HCT116 (cell line): ENCODE results near the gene CHMP1B. TPM values are rescaled to one million over a fixed set of nuclear protein-coding genes. Genes with fewer than 3 reads are reported as not detected.

ENCODE experiments used
- ATAC-seq: fragments of 200-7000 bp; cut with Tn5 transposase; 2 replicates; pipeline ENCODE4 v1.9.1; 2020; ENCODE audit warnings: mild to moderate bottlenecking, moderate library complexity
- BruUV-seq: library from RNA; stranded (reverse); fragments of 400-500 nt; replicated peaks from 2 replicates; lab custom pipeline; 2021; lab: Mats Ljungman, UMichigan
- CTCF ChIA-PET: fragments of 300-600 bp; sonication (Branson Sonifier 250); formaldehyde crosslinking; loops from one replicate; lab custom pipeline; 2021; ENCODE audit warnings: antibody characterized with exemption; lab: Charles Lee
- POLR2A ChIA-PET: fragments of 300-600, 350-600 bp; sonication (Branson Sonifier 250); formaldehyde crosslinking; loops from one replicate; lab custom pipeline; 2021; ENCODE audit warnings: antibody characterized with exemption; lab: Charles Lee
- RAD21 ChIA-PET, 2 experiments: fragments of 300-600 bp; sonication (Branson Sonifier 250); formaldehyde crosslinking; loops; one replicate each; lab custom pipeline; 2023; ENCODE audit warnings: low total read pairs in 2 of 2; ENCODE audit not compliant: uncharacterized antibody in 2 of 2, unreplicated experiment in 2 of 2, low non-redundant PET in 1 of 2; lab: Charles Lee
- DNase-seq: peaks from one replicate; pipeline ENCODE4 v3.0.0-alpha.2; 2010; ENCODE audit warnings: low read depth, low spot score
- H2AFZ ChIP-seq: fragments of 200-600 bp; shearing (Covaris generic), sonication (generic); 2 replicates; pipeline ENCODE4 v1.6.1; 2017; ENCODE audit warnings: low read depth, mixed run types, mixed read lengths, antibody characterized with exemption, low read length; ENCODE audit not compliant: poor library complexity, severe bottlenecking
- H3K27ac ChIP-seq: 2 replicates; pipeline ENCODE4 v1.5.1; 2012; ENCODE audit warnings: low read depth, low read length
- H3K27me3 ChIP-seq: fragments of 200-600 bp; sonication (generic); 2 replicates; pipeline ENCODE4 v1.6.1; 2016; ENCODE audit warnings: mixed run types, low read length, mixed read lengths; ENCODE audit not compliant: insufficient read depth
- H3K36me3 ChIP-seq, 2 experiments: fragments of 200-500 bp in 1 of 2; fragments of 200-600 bp in 1 of 2; sonication (Bioruptor generic) in 1 of 2; sonication (generic) in 1 of 2; 2 replicates each; pipeline versions ENCODE4 v1.5.1 to v1.6.1; 2014 to 2016; ENCODE audit warnings: low read length in 2 of 2, inconsistent platforms in 1 of 2, mixed read lengths in 1 of 2, mixed run types in 1 of 2; ENCODE audit not compliant: insufficient read depth in 2 of 2, control insufficient read depth in 1 of 2
- H3K4me1 ChIP-seq, 2 experiments: fragments of 200-600 bp in 1 of 2; sonication (generic) in 1 of 2; 2 replicates each; pipeline versions ENCODE4 v1.5.1 to v1.6.1; 2012 to 2017; ENCODE audit warnings: low read length in 2 of 2, inconsistent platforms in 1 of 2, mild to moderate bottlenecking in 1 of 2, mixed read lengths in 1 of 2, mixed run types in 1 of 2, moderate library complexity in 1 of 2; ENCODE audit not compliant: insufficient read depth in 2 of 2, control insufficient read depth in 1 of 2
- H3K4me2 ChIP-seq: fragments of 200-600 bp; sonication (generic); 2 replicates; pipeline ENCODE4 v1.6.1; 2017; ENCODE audit warnings: mixed run types, low read length, mixed read lengths
- H3K4me3 ChIP-seq, 2 experiments: fragments of 200-600 bp in 1 of 2; sonication (generic) in 1 of 2; replicated peaks in 1 of 2; 2 replicates each; pipeline ENCODE4 v1.5.1; 2011 to 2016; ENCODE audit warnings: low read length in 2 of 2, control low read depth in 1 of 2, low read depth in 1 of 2, mild to moderate bottlenecking in 1 of 2, mixed read lengths in 1 of 2, mixed run types in 1 of 2
- H3K79me2 ChIP-seq: fragments of 200-600 bp; sonication (generic); 2 replicates; pipeline ENCODE4 v1.6.1; 2017; ENCODE audit warnings: mild to moderate bottlenecking, mixed run types, low read length, moderate library complexity, mixed read lengths; ENCODE audit not compliant: insufficient read depth
- H3K9ac ChIP-seq: fragments of 200-600 bp; sonication (generic); 2 replicates; pipeline ENCODE4 v1.6.1; 2016; ENCODE audit warnings: low read length, mixed read lengths
- H3K9me2 ChIP-seq: fragments of 200-600 bp; sonication (generic), shearing (Covaris generic); 2 replicates; pipeline ENCODE4 v1.6.1; 2017; ENCODE audit warnings: mixed run types, mild to moderate bottlenecking, moderate library complexity; ENCODE audit not compliant: insufficient read depth
- H3K9me3 ChIP-seq, 2 experiments: fragments of 200-500 bp in 1 of 2; fragments of 200-600 bp in 1 of 2; sonication (Bioruptor generic) in 1 of 2; sonication (generic) in 1 of 2; 2 replicates each; pipeline ENCODE4 v1.6.1; 2014 to 2017; ENCODE audit warnings: low read length in 2 of 2, mixed read lengths in 2 of 2, inconsistent platforms in 1 of 2, low read depth in 1 of 2, mild to moderate bottlenecking in 1 of 2, mixed run types in 1 of 2, moderate library complexity in 1 of 2; ENCODE audit not compliant: control insufficient read depth in 1 of 2, insufficient read depth in 1 of 2
- H4K20me1 ChIP-seq: fragments of 200-600 bp; sonication (generic), shearing (Covaris generic); 2 replicates; pipeline ENCODE4 v1.6.1; 2017; ENCODE audit warnings: mixed run types, mild to moderate bottlenecking, moderate library complexity; ENCODE audit not compliant: insufficient read depth
- ATF3 ChIP-seq: IDR thresholded peaks from 2 replicates; pipeline ENCODE4 v1.6.1; 2012
- CEBPB ChIP-seq: IDR thresholded peaks from 2 replicates; pipeline ENCODE4 v1.6.1; 2012; ENCODE audit warnings: low read depth
- ELF1 ChIP-seq: IDR thresholded peaks from 2 replicates; pipeline ENCODE4 v1.6.1; 2012; ENCODE audit warnings: low read depth, borderline replicate concordance
- EZH2phosphoT487 ChIP-seq: fragments of 200-600 bp; IDR thresholded peaks from 2 replicates; pipeline ENCODE4 v1.6.1; 2018; ENCODE audit warnings: antibody characterized with exemption, borderline replicate concordance
- MAX ChIP-seq: IDR thresholded peaks from 2 replicates; pipeline ENCODE4 v1.6.1; 2012
- RAD21 ChIP-seq: IDR thresholded peaks from 2 replicates; pipeline ENCODE4 v1.6.1; 2012; ENCODE audit warnings: low read depth, mild to moderate bottlenecking
- REST ChIP-seq: IDR thresholded peaks from 2 replicates; pipeline ENCODE4 v1.6.1; 2012; ENCODE audit warnings: low read depth
- SIN3A ChIP-seq: IDR thresholded peaks from 2 replicates; pipeline ENCODE4 v1.6.1; 2012; ENCODE audit warnings: low read depth
- SP1 ChIP-seq: IDR thresholded peaks from 2 replicates; pipeline ENCODE4 v1.6.1; 2012; ENCODE audit warnings: low read depth
- YY1 ChIP-seq: IDR thresholded peaks from 2 replicates; pipeline ENCODE4 v1.6.1; 2011; ENCODE audit warnings: low read length, low read depth, moderate library complexity, mild to moderate bottlenecking; ENCODE audit not compliant: insufficient replicate concordance; ENCODE audit errors: extremely low read depth
- ZBTB33 ChIP-seq: IDR thresholded peaks from 2 replicates; pipeline ENCODE4 v1.6.1; 2011; ENCODE audit warnings: mild to moderate bottlenecking, low read length, moderate library complexity; ENCODE audit not compliant: insufficient replicate concordance; ENCODE audit errors: extremely low read depth
- ZFX ChIP-seq: fragments of 450-650 bp; IDR thresholded peaks from 2 replicates; pipeline ENCODE4 v1.6.1; 2017
- ZNF274 ChIP-seq: fragments of 200-500 bp; sonication (Bioruptor generic); IDR thresholded peaks from 2 replicates; pipeline ENCODE4 v1.6.1; 2014; ENCODE audit warnings: mild to moderate bottlenecking, low read depth, low read length, inconsistent platforms
- intact Hi-C: fragments of 100-400 bp; cut with micrococcal nuclease; formaldehyde crosslinking; loops from 2 replicates; pipeline ENCODE4 v1.10.0; 2022
- total RNA-seq: library from RNA; stranded (reverse); gene quantifications from one replicate; pipeline ENCODE4 v1.2.1, GENCODE V29; 2021; ENCODE audit not compliant: unreplicated experiment

The CHMP1B gene
- total RNA-seq, 1 experiment from 2014 or later: 30.3 TPM

- Histone ChIP-seq H2AFZ (no peak overlapping the region), H3K9me3 (no peaks in the 10 kb centered on the region), H3K27me3 (no peaks in the 10 kb centered on the region), H3K27ac (no peak overlapping the region), H3K4me1 (peaks cover 24 to 39% of the 10 kb centered on the region in 2 experiments), H3K79me2 (no peaks in the 10 kb centered on the region), H3K4me3 (no peak overlapping the region), H3K36me3 (no peaks in the 10 kb centered on the region), H3K9me2 (no peaks in the 10 kb centered on the region), H3K9ac (no peak overlapping the region), H4K20me1 (no peaks in the 10 kb centered on the region), H3K4me2 (no peak overlapping the region)
- no peak for TF ChIP-seq ELF1
- no peak for TF ChIP-seq CEBPB
- ChIA-PET RAD21 (no interaction called here), POLR2A (no interaction called here), CTCF (no interaction called here)
- BruUV-seq: no TSS peak
- DNase-seq (no peak), ATAC-seq (no peak)
- intact Hi-C loops: no loop called here
Observed at GRCh38 chr18:11862468-11863137, 11.4 kb downstream of the CHMP1B start.

DNA sequence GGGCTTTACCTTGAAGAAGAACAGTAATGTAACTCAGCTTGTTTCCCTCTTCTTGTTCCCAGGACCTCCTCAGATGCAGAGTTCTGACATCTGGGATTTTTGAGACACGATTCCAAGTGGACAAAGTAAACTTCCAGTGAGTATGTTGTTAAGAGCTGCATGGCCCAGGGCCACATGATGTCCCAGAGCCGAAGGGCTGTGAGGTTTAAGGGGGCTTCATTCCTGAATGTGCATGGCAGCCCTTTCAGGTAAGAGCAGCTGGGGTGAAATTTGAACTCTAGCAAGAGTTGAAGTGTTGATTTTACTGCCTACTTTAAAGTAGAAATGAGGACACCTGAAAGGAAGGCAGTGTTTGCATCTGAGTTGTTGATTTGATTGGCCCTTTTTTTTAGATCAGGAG lies 13.3 kb downstream of the CHMP1B start:
- RAD21 ChIA-PET: no interaction called here
- Histone ChIP-seq H3K9ac (no peak overlapping the region), H3K27ac (no peak overlapping the region), H3K4me3 (no peak overlapping the region), H4K20me1 (no peaks in the 10 kb centered on the region), H2AFZ (no peak overlapping the region), H3K4me1 (peaks cover 13 to 21% of the 10 kb centered on the region in 2 experiments), H3K36me3 (no peaks in the 10 kb centered on the region), H3K27me3 (no peaks in the 10 kb centered on the region), H3K79me2 (no peaks in the 10 kb centered on the region), H3K9me2 (no peaks in the 10 kb centered on the region), H3K4me2 (no peak overlapping the region), H3K9me3 (no peaks in the 10 kb centered on the region)
- intact Hi-C loops: no loop called here
- POLR2A ChIA-PET: no interaction called here
- BruUV-seq: no TSS peak
- DNase-seq (no peak), ATAC-seq (no peak)
- CTCF ChIA-PET: no interaction called here
- no peak for TF ChIP-seq ZFX
- no peak for TF ChIP-seq SIN3A
- TF ChIP-seq REST: no peak
- TF ChIP-seq EZH2phosphoT487: no peak
- no peak for TF ChIP-seq SP1
- no peak for TF ChIP-seq YY1
- no peak for TF ChIP-seq MAX
- TF ChIP-seq RAD21: no peak
- no peak for TF ChIP-seq ZNF274
- no peak for TF ChIP-seq ZBTB33
- TF ChIP-seq ATF3: no peak
